SJCRH30 (cell line): ENCODE measurements around the gene TECPR2. TPM values are rescaled to one million over a fixed set of nuclear protein-coding genes. Genes with fewer than 3 reads are reported as not detected.

Experiments
- DNase-seq, 2 experiments: peaks; one replicate each; pipeline ENCODE4 v3.0.0-alpha.2; 2015 to 2020
- H3K27ac ChIP-seq: fragments of 250-450 bp; sonication (Bioruptor Pico); 2 replicates; pipeline ENCODE4 v1.5.1; 2020; ENCODE audit warnings: mild to moderate bottlenecking, moderate library complexity
- H3K27me3 ChIP-seq: fragments of 250-450 bp; sonication (Bioruptor Pico); 2 replicates; pipeline ENCODE4 v1.5.1; 2020; ENCODE audit warnings: mild to moderate bottlenecking, moderate library complexity
- H3K36me3 ChIP-seq: fragments of 250-450 bp; sonication (Bioruptor Pico); 2 replicates; pipeline ENCODE4 v1.5.1; 2020; ENCODE audit warnings: mild to moderate bottlenecking, moderate library complexity
- H3K4me1 ChIP-seq: fragments of 250-450 bp; sonication (Bioruptor Pico); 2 replicates; pipeline ENCODE4 v1.5.1; 2020; ENCODE audit warnings: mild to moderate bottlenecking, moderate library complexity
- H3K4me3 ChIP-seq: fragments of 250-450 bp; sonication (Bioruptor Pico); 2 replicates; pipeline ENCODE4 v1.5.1; 2020; ENCODE audit warnings: mild to moderate bottlenecking, moderate library complexity
- H3K9me3 ChIP-seq: fragments of 250-450 bp; sonication (Bioruptor Pico); replicated peaks from 2 replicates; pipeline ENCODE4 v1.5.1; 2020; ENCODE audit warnings: mild to moderate bottlenecking, moderate library complexity
- total RNA-seq: library from RNA; depleted of rRNA; stranded (reverse); fragments of >200 nt; shearing (Covaris generic); gene quantifications from 2 replicates; pipeline ENCODE4 v1.2.3, GENCODE V29; 2014

Gene TECPR2
- total RNA-seq, 1 experiment from 2014 or later = 9.1 TPM

DNA sequence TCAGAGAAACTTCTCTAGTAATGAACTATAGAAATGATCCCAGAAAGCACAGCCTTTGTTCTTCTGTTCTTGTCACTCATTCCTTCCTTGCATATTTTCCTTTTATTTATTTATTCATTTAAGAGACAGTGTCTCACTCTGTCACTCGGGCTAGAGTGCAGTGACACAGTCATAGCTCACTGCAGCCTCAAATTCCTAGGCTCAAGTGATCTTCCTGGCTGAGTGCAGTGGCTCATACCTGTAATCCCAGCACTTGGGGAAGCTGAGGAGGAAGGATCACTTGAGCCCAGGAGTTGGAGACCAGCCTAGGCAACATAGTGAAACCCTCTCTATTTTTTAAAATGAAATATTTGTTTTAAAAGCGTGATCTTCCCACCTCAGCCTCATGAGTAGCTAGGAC, 11.5 kb downstream of the TECPR2 start:
- Histone ChIP-seq H3K27me3 (no peaks in the 10 kb centered on the region), H3K9me3 (no peaks in the 10 kb centered on the region), H3K4me3 (no peak overlapping the region), H3K4me1 (no peaks in the 10 kb centered on the region), H3K36me3 (peaks cover 18% of the 10 kb centered on the region), H3K27ac (no peak overlapping the region)
- DNase-seq = no peak

- Histone ChIP-seq H3K4me3 (no peak overlapping the region), H3K9me3 (no peaks in the 10 kb centered on the region), H3K4me1 (no peaks in the 10 kb centered on the region), H3K27me3 (no peaks in the 10 kb centered on the region), H3K27ac (no peak overlapping the region), H3K36me3 (peaks cover 18% of the 10 kb centered on the region)
- DNase-seq = no peak
Measured at GRCh38 chr14:102375119-102375518, 12.4 kb downstream of the TECPR2 start.

- no peak overlapping the region for H3K4me3 ChIP-seq
Measured at GRCh38 chr14:102377696-102378095, 15.0 kb downstream of the TECPR2 start.

DNA sequence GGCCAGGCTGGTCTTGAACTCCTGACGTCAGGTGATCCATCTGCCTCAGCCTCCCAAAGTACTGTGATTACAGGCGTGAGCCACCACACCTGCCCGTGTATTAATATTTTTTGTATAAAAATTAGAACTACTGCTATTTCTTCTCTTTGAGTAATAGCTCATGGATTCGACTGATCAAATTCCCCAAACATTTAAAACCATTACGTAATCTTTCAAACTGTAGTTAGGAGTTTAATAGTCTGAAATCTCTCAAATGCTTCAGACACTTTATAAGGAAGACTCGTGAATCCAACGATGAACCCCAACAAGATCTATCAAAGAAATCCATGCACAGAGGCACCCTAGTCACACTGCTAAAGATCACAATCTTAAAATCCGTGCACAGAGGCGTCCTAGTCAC, 16.1 kb downstream of the TECPR2 start:
- DNase-seq = no peak
- Histone ChIP-seq H3K27ac (no peak overlapping the region), H3K4me1 (no peaks in the 10 kb centered on the region), H3K4me3 (no peak overlapping the region), H3K36me3 (peaks cover 30% of the 10 kb centered on the region), H3K9me3 (no peaks in the 10 kb centered on the region), H3K27me3 (no peaks in the 10 kb centered on the region)

More at GRCh38 chr14:102377696-102378095, 15.0 kb downstream of the TECPR2 start:
- no peaks in the 10 kb centered on the region for H3K9me3 ChIP-seq
- no peak for DNase-seq
- no peaks in the 10 kb centered on the region for H3K27me3 ChIP-seq
- H3K27ac ChIP-seq = no peak overlapping the region
- H3K4me1 ChIP-seq = no peaks in the 10 kb centered on the region
- peaks cover 30% of the 10 kb centered on the region for H3K36me3 ChIP-seq

GRCh38 chr14:102387086-102387485, 24.3 kb downstream of the TECPR2 start:
- Histone ChIP-seq H3K36me3 (peaks cover 2% of the 10 kb centered on the region; the same call in 1 of the 2 replicates), H3K9me3 (no peaks in the 10 kb centered on the region), H3K27ac (no peak overlapping the region), H3K4me1 (no peaks in the 10 kb centered on the region), H3K27me3 (no peaks in the 10 kb centered on the region), H3K4me3 (no peak overlapping the region)
- no peak for DNase-seq

- Histone ChIP-seq H3K36me3 (peaks cover 2% of the 10 kb centered on the region; the same call in 1 of the 2 replicates), H3K9me3 (no peaks in the 10 kb centered on the region), H3K27me3 (no peaks in the 10 kb centered on the region), H3K27ac (no peak overlapping the region), H3K4me3 (no peak overlapping the region), H3K4me1 (no peaks in the 10 kb centered on the region)
- DNase-seq = peak in 1 of 2 experiments; percentile 10
Measured at GRCh38 chr14:102389246-102389645, 26.5 kb downstream of the TECPR2 start.

- no peaks in the 10 kb centered on the region for H3K27me3 ChIP-seq
- peaks cover 2% of the 10 kb centered on the region; the same call in 1 of the 2 replicates for H3K36me3 ChIP-seq
- no peak overlapping the region for H3K4me3 ChIP-seq
- no peak overlapping the region for H3K27ac ChIP-seq
- no peak for DNase-seq
- no peaks in the 10 kb centered on the region for H3K4me1 ChIP-seq
- no peaks in the 10 kb centered on the region for H3K9me3 ChIP-seq
Measured at GRCh38 chr14:102390064-102390855, 27.5 kb downstream of the TECPR2 start.

DNA sequence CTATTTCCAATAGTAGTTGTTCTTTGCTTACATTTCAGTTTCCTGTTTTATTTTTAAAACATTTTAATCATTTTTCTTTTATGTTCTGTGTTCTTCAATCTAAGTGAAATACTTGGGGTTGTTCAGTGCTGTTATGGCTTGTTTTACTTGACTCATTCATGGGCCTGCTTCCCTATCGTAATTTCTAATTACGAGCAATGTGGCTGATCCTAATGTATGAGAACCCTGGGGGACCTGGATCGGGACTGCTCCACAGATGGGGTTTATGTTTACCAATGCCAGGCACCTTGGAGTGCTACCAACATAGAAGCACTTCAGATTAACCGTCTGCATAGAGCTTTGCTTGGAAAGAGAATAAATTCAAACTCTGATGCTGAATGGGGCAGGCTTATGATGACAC, 29.8 kb downstream of the TECPR2 start:
- Histone ChIP-seq H3K27ac (no peak overlapping the region), H3K4me3 (no peak overlapping the region), H3K36me3 (peaks cover 2% of the 10 kb centered on the region; the same call in 1 of the 2 replicates), H3K4me1 (no peaks in the 10 kb centered on the region), H3K27me3 (no peaks in the 10 kb centered on the region), H3K9me3 (no peaks in the 10 kb centered on the region)
- DNase-seq = no peak

DNA sequence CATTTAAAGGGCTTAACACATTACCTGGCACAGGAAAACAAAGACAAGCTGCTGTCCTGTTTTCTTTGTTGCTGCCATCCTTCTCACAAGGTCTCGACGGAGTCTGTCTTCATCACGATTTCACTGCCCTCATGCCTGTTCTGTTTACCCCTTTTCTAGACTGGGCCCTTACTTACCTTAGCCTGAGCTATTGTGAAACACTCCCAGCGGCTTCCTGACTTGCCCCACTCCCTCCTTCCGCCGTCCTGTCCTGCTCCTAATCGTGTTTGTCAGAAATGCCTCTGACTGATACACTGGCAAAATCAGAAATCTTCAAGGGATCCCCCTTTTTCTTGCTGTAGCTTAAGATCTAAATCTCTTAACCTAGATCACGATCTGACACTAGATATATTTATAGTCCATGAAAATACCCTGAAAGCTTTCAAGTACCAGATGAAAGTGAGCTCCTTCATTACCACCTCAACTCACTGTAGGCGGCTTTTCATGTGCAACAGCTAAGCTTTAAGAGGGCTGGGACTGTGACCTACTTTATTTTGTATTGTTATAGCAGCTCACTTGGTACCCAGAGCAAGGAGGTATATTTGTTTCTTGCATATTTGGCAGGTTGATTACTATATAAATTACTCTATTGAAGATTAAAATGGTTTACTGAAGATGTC, 32.1 kb downstream of the TECPR2 start:
- H3K36me3 ChIP-seq = peaks cover 2% of the 10 kb centered on the region; the same call in 1 of the 2 replicates
- H3K4me1 ChIP-seq = no peaks in the 10 kb centered on the region
- DNase-seq = no peak
- H3K4me3 ChIP-seq = no peak overlapping the region
- H3K27me3 ChIP-seq = no peaks in the 10 kb centered on the region
- no peaks in the 10 kb centered on the region; the same call in 1 of the 2 replicates for H3K9me3 ChIP-seq
- no peak overlapping the region for H3K27ac ChIP-seq

GRCh38 chr14:102396521-102396920, 33.8 kb downstream of the TECPR2 start:
- Histone ChIP-seq H3K9me3 (no peaks in the 10 kb centered on the region; the same call in 1 of the 2 replicates), H3K27ac (no peak overlapping the region), H3K4me3 (no peak overlapping the region), H3K36me3 (peaks cover 2% of the 10 kb centered on the region; the same call in 1 of the 2 replicates), H3K27me3 (no peaks in the 10 kb centered on the region), H3K4me1 (no peaks in the 10 kb centered on the region)
- DNase-seq = no peak

DNA sequence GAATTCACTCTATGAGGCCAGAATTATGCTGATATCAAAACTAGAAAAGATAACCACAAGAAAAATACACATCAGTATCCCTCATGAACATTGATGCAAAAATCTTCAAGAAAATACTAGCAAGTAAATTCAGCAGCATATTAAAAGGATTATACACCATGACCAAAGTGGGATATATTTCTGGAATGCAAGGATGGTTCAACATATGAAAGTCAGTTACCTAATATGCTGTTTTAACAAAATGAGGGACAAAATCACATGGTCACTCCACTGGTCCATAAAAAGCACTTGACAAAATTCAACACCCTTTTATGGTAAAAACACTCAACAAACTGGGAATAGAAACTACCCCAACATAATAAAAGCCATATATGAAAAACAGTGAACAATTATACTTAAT, 40.3 kb downstream of the TECPR2 start:
- peaks cover 12% of the 10 kb centered on the region; the same call in 1 of the 2 replicates for H3K9me3 ChIP-seq
- H3K4me3 ChIP-seq = no peak overlapping the region
- DNase-seq = no peak
- no peaks in the 10 kb centered on the region for H3K4me1 ChIP-seq
- no peaks in the 10 kb centered on the region; the same call in 1 of the 2 replicates for H3K36me3 ChIP-seq
- H3K27ac ChIP-seq = no peak overlapping the region
- H3K27me3 ChIP-seq = no peaks in the 10 kb centered on the region

DNA sequence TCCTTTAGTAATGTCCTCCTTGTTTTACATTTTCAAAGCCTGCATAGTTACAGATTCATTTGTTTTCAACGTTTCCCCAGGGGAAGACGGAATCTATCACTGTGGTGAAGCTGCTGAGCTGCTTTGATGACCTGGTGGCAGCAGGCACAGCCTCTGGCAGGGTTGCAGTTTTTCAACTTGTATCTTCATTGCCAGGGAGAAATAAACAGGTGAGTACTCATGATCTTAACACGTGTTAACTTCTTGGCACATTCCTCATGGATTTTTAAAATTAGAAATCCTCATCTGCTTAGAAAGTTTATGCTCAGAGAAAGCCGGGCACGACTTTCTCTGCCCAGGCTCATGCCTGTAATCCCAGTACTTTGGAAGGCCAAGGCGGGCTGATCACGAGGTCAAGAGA, 44.5 kb downstream of the TECPR2 start:
- Histone ChIP-seq H3K9me3 (peaks cover 9% of the 10 kb centered on the region; the same call in 1 of the 2 replicates), H3K27ac (no peak overlapping the region), H3K4me1 (no peaks in the 10 kb centered on the region), H3K4me3 (no peak overlapping the region), H3K27me3 (no peaks in the 10 kb centered on the region), H3K36me3 (peaks cover 4% of the 10 kb centered on the region)
- DNase-seq = no peak

GRCh38 chr14:102408724-102409123, 46.0 kb downstream of the TECPR2 start:
- H3K4me1 ChIP-seq = no peaks in the 10 kb centered on the region
- no peak for DNase-seq
- no peak overlapping the region for H3K4me3 ChIP-seq
- peaks cover 4% of the 10 kb centered on the region for H3K36me3 ChIP-seq
- no peaks in the 10 kb centered on the region for H3K9me3 ChIP-seq
- H3K27ac ChIP-seq = no peak overlapping the region
- H3K27me3 ChIP-seq = no peaks in the 10 kb centered on the region

- Histone ChIP-seq H3K27me3 (no peaks in the 10 kb centered on the region), H3K36me3 (peaks cover 2% of the 10 kb centered on the region; the same call in 1 of the 2 replicates), H3K4me3 (no peak overlapping the region), H3K27ac (no peak overlapping the region), H3K9me3 (no peaks in the 10 kb centered on the region), H3K4me1 (no peaks in the 10 kb centered on the region)
- no peak for DNase-seq
Measured at GRCh38 chr14:102415671-102416070, 52.9 kb downstream of the TECPR2 start.

- H3K4me1 ChIP-seq = no peaks in the 10 kb centered on the region
- no peak overlapping the region for H3K4me3 ChIP-seq
- H3K36me3 ChIP-seq = no peaks in the 10 kb centered on the region
- H3K27me3 ChIP-seq = no peaks in the 10 kb centered on the region
- no peaks in the 10 kb centered on the region for H3K9me3 ChIP-seq
- no peak overlapping the region for H3K27ac ChIP-seq
- no peak for DNase-seq
Measured at GRCh38 chr14:102417001-102417431, 54.3 kb downstream of the TECPR2 start.
